Memory B cell (primary cell): ENCODE measurements around the gene IGFL2.
"Not testable (repeated sequence)": the region's sequence is repeated elsewhere in the genome, so short reads cannot be mapped to it uniquely, and the experiment has no call there.

ENCODE experiments used
- ATAC-seq: fragments of 150-1000 bp; cut with Tn5 transposase; 2 replicates; pipeline ENCODE4 v1.10.0; 2021; ENCODE audit warnings: low read depth, mild to moderate bottlenecking, moderate library complexity
- DNase-seq, 2 donors: peaks; one replicate each; pipeline ENCODE4 v3.0.0; 2022; ENCODE audit warnings: low spot score in 2 of 2
- H3K27ac Mint-ChIP-seq: one replicate; pipeline ENCODE4 v1.8.0; 2022; ENCODE audit warnings: mild to moderate bottlenecking, moderate library complexity, mixed read lengths
- H3K27me3 Mint-ChIP-seq: one replicate; pipeline ENCODE4 v1.8.0; 2022; ENCODE audit warnings: mixed read lengths
- H3K36me3 Mint-ChIP-seq: one replicate; pipeline ENCODE4 v1.8.0; 2022; ENCODE audit warnings: mild to moderate bottlenecking, mixed read lengths
- H3K4me1 Mint-ChIP-seq: one replicate; pipeline ENCODE4 v1.8.0; 2022; ENCODE audit warnings: mixed read lengths
- H3K4me3 Mint-ChIP-seq: one replicate; pipeline ENCODE4 v1.8.0; 2022; ENCODE audit warnings: mild to moderate bottlenecking, moderate library complexity, mixed read lengths
- H3K9me3 Mint-ChIP-seq: one replicate; pipeline ENCODE4 v1.8.0; 2022; ENCODE audit warnings: mixed read lengths

Gene IGFL2

GRCh38 chr19:46186717-46187101 is 38.7 kb downstream of the IGFL2 start:
- ATAC-seq (no peak), DNase-seq (no peak)
- H3K9me3 Mint-ChIP-seq: peaks cover 3% of the 10 kb centered on the region
- H3K27ac Mint-ChIP-seq: no peak overlapping the region
- no peaks in the 10 kb centered on the region for H3K36me3 Mint-ChIP-seq
- peaks cover 16% of the 10 kb centered on the region for H3K27me3 Mint-ChIP-seq
- H3K4me3 Mint-ChIP-seq: no peak overlapping the region
- peaks cover 6% of the 10 kb centered on the region for H3K4me1 Mint-ChIP-seq

- H3K4me1 Mint-ChIP-seq: peaks cover under 1% of the 10 kb centered on the region
- peaks cover 14% of the 10 kb centered on the region for H3K27me3 Mint-ChIP-seq
- no peaks in the 10 kb centered on the region for H3K36me3 Mint-ChIP-seq
- no peak for ATAC-seq
- H3K27ac Mint-ChIP-seq: no peak overlapping the region
- no peak overlapping the region for H3K4me3 Mint-ChIP-seq
- DNase-seq: no peak
- no peaks in the 10 kb centered on the region for H3K9me3 Mint-ChIP-seq
These were observed 42.2 kb downstream of the IGFL2 start for GRCh38 chr19:46189971-46190888.

GRCh38 chr19:46191356-46191755 is 43.3 kb downstream of the IGFL2 start:
- H3K9me3 Mint-ChIP-seq: no peaks in the 10 kb centered on the region
- no peak overlapping the region for H3K4me3 Mint-ChIP-seq
- DNase-seq (no peak), ATAC-seq (no peak)
- no peaks in the 10 kb centered on the region for H3K36me3 Mint-ChIP-seq
- no peak overlapping the region for H3K27ac Mint-ChIP-seq
- H3K27me3 Mint-ChIP-seq: peaks cover 19% of the 10 kb centered on the region
- H3K4me1 Mint-ChIP-seq: no peaks in the 10 kb centered on the region

GRCh38 chr19:46191972-46192371 is 43.9 kb downstream of the IGFL2 start:
- no peaks in the 10 kb centered on the region for H3K9me3 Mint-ChIP-seq
- H3K4me3 Mint-ChIP-seq: no peak overlapping the region
- no peaks in the 10 kb centered on the region for H3K36me3 Mint-ChIP-seq
- no peak for DNase-seq
- H3K4me1 Mint-ChIP-seq: no peaks in the 10 kb centered on the region
- H3K27ac Mint-ChIP-seq: no peak overlapping the region
- H3K27me3 Mint-ChIP-seq: peaks cover 25% of the 10 kb centered on the region
- ATAC-seq: no peak

GRCh38 chr19:46192626-46192991 is 44.6 kb downstream of the IGFL2 start:
- not testable (repeated sequence) for ATAC-seq, DNase-seq, H3K36me3 Mint-ChIP-seq, H3K9me3 Mint-ChIP-seq, H3K27ac Mint-ChIP-seq, H3K4me3 Mint-ChIP-seq, H3K4me1 Mint-ChIP-seq
- peaks cover 28% of the 10 kb centered on the region for H3K27me3 Mint-ChIP-seq

GRCh38 chr19:46192992-46193650 is 45.1 kb downstream of the IGFL2 start:
- no peak overlapping the region for H3K27ac Mint-ChIP-seq
- no peak for DNase-seq
- no peaks in the 10 kb centered on the region for H3K4me1 Mint-ChIP-seq
- ATAC-seq: no peak
- no peak overlapping the region for H3K4me3 Mint-ChIP-seq
- H3K27me3 Mint-ChIP-seq: peaks cover 30% of the 10 kb centered on the region
- no peaks in the 10 kb centered on the region for H3K9me3 Mint-ChIP-seq
- no peaks in the 10 kb centered on the region for H3K36me3 Mint-ChIP-seq

GRCh38 chr19:46193678-46194077 is 45.6 kb downstream of the IGFL2 start:
- Mint-ChIP-seq H3K9me3 (no peaks in the 10 kb centered on the region), H3K27ac (no peak overlapping the region), H3K4me1 (no peaks in the 10 kb centered on the region), H3K4me3 (no peak overlapping the region), H3K27me3 (peaks cover 30% of the 10 kb centered on the region), H3K36me3 (no peaks in the 10 kb centered on the region)
- no peak for ATAC-seq
- DNase-seq: no peak

GRCh38 chr19:46195104-46195503 is 47.1 kb downstream of the IGFL2 start:
- ATAC-seq: no peak

GRCh38 chr19:46195919-46196318 is 47.9 kb downstream of the IGFL2 start:
- H3K4me3 Mint-ChIP-seq, ATAC-seq, H3K27ac Mint-ChIP-seq, H3K9me3 Mint-ChIP-seq, H3K36me3 Mint-ChIP-seq, H3K4me1 Mint-ChIP-seq, DNase-seq: not testable (repeated sequence)
- H3K27me3 Mint-ChIP-seq: peaks cover 26% of the 10 kb centered on the region

More at GRCh38 chr19:46195104-46195503, 47.1 kb downstream of the IGFL2 start:
- Mint-ChIP-seq H3K9me3 (no peaks in the 10 kb centered on the region), H3K27ac (no peak overlapping the region), H3K36me3 (no peaks in the 10 kb centered on the region), H3K4me3 (no peak overlapping the region), H3K27me3 (peaks cover 28% of the 10 kb centered on the region), H3K4me1 (no peaks in the 10 kb centered on the region)
- no peak for DNase-seq

- Mint-ChIP-seq H3K4me3 (no peak overlapping the region), H3K27ac (no peak overlapping the region)
These were observed 48.5 kb downstream of the IGFL2 start for GRCh38 chr19:46196410-46197124.

GRCh38 chr19:46197314-46198070 is 49.5 kb downstream of the IGFL2 start:
- Mint-ChIP-seq H3K27me3 (peaks cover 32% of the 10 kb centered on the region), H3K9me3 (no peaks in the 10 kb centered on the region), H3K27ac (peak overlapping the region; percentile 51), H3K4me3 (no peak overlapping the region), H3K36me3 (no peaks in the 10 kb centered on the region), H3K4me1 (no peaks in the 10 kb centered on the region)
- DNase-seq (no peak), ATAC-seq (no peak)

More at GRCh38 chr19:46196410-46197124, 48.5 kb downstream of the IGFL2 start:
- ATAC-seq (no peak), DNase-seq (no peak)
- peaks cover 27% of the 10 kb centered on the region for H3K27me3 Mint-ChIP-seq
- no peaks in the 10 kb centered on the region for H3K36me3 Mint-ChIP-seq
- no peaks in the 10 kb centered on the region for H3K4me1 Mint-ChIP-seq
- H3K9me3 Mint-ChIP-seq: no peaks in the 10 kb centered on the region

- DNase-seq (no peak), ATAC-seq (no peak)
- Mint-ChIP-seq H3K4me1 (no peaks in the 10 kb centered on the region), H3K4me3 (no peak overlapping the region), H3K27me3 (peaks cover 38% of the 10 kb centered on the region), H3K27ac (no peak overlapping the region), H3K36me3 (no peaks in the 10 kb centered on the region), H3K9me3 (no peaks in the 10 kb centered on the region)
These were observed 50.7 kb downstream of the IGFL2 start for GRCh38 chr19:46198756-46199155.

- DNase-seq (no peak), ATAC-seq (no peak)
- H3K27me3 Mint-ChIP-seq: peaks cover 30% of the 10 kb centered on the region
- H3K36me3 Mint-ChIP-seq: no peaks in the 10 kb centered on the region
- no peaks in the 10 kb centered on the region for H3K9me3 Mint-ChIP-seq
- no peak overlapping the region for H3K27ac Mint-ChIP-seq
- no peak overlapping the region for H3K4me3 Mint-ChIP-seq
- H3K4me1 Mint-ChIP-seq: no peaks in the 10 kb centered on the region
These were observed 53.6 kb downstream of the IGFL2 start for GRCh38 chr19:46201454-46202310.
